ENCODE data around the gene CDC42BPA.
"Not testable (repeated sequence)": the region's sequence is repeated elsewhere in the genome, so short reads cannot be mapped to it uniquely, and the experiment has no call there.

CDC42BPA gene

DNA sequence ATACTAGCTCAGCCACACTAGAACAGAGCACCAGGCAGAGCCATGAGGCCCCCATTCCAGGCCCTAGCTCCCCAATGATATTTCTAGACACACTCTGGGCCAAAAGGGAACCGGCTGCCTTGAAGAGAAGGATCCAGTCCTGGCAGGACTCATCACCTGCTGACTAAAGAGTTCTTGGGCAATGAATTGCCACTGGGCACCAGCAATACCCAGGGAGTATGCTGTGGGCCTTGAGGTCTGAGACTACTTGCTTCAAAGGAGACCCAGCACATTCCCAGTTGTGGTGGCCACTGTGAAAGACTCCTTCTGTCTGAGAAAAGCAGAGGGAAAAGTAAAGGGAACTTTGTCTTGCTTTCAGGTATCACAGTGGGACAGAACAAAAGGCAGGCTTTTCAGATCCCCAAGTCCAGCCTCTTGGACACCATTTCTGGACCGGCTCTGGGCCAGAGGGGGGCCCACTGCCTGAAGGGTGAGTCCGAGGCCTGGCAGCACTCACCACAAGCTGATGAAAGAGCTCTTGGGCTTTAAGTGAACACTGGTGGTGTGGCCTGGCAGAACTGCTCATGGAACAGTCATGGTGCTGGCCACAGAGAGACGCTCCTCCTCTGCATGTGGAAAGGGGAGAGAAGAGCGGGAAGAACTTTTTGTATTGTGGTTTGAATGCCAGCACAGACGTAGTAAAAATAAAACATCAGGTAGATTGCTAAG is 72.5 kb downstream of the CDC42BPA start:
- TF ChIP-seq, protein P1, sequence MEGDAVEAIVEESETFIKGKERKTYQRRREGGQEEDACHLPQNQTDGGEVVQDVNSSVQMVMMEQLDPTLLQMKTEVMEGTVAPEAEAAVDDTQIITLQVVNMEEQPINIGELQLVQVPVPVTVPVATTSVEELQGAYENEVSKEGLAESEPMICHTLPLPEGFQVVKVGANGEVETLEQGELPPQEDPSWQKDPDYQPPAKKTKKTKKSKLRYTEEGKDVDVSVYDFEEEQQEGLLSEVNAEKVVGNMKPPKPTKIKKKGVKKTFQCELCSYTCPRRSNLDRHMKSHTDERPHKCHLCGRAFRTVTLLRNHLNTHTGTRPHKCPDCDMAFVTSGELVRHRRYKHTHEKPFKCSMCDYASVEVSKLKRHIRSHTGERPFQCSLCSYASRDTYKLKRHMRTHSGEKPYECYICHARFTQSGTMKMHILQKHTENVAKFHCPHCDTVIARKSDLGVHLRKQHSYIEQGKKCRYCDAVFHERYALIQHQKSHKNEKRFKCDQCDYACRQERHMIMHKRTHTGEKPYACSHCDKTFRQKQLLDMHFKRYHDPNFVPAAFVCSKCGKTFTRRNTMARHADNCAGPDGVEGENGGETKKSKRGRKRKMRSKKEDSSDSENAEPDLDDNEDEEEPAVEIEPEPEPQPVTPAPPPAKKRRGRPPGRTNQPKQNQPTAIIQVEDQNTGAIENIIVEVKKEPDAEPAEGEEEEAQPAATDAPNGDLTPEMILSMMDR (conservative IDR thresholded peaks at IDR 0.05; ENCODE audit: control insufficient read depth, insufficient read depth, low read depth, low read length) = no peak
- DNase-seq (ENCODE audit: low read depth) = peak; percentile 70
- no peak overlapping the region for H3K4me3 ChIP-seq (ENCODE audit: control insufficient read depth, low read depth, low read length)

- TF ChIP-seq, protein P1 (conservative IDR thresholded peaks at IDR 0.05; ENCODE audit: control insufficient read depth, insufficient read depth, low read depth, low read length) = no peak
- no peak for DNase-seq (ENCODE audit: low read depth)
- H3K4me3 ChIP-seq (ENCODE audit: control insufficient read depth, low read depth, low read length) = no peak overlapping the region
Observed at GRCh38 chr1:227244339-227245118, 73.8 kb downstream of the CDC42BPA start.

DNA sequence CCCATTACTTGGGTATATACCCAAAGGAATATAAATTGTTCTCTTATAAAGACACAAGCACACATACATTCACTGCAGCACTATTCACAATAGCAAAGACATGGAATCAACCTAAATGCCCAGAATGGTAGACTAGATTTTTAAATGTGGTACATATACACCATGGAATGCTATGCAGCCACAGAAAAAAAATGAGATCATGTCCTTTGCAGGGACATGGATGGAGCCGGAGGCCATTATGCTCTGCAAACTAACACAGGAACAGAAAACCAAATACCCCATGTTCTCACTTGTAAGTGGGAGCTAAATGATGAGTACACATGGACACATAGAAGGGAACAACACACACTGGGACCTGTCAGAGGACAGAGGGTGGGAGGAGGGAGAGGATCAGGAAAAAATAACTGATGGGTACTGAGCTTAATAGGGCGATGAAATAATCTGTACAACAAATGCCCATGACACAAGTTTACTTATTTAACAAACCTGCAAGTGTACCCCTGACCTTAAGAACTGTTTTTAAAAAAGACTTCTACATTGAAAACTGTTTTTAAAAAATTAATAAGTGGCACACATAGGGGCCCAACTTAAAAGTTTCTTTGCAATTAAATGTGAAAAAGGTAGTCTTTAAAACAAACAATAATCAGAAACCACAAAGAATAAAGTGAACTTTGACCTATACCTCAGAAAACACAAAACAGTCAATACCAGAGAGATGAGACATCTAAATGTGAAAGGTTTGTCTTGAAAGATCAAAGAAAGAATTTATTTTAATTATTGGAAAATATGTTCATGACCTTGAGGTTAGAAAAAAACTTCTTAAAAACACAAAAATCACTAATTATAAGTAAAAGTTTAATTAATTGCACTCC is 75.2 kb downstream of the CDC42BPA start:
- no peak overlapping the region for H3K4me3 ChIP-seq (ENCODE audit: control insufficient read depth, low read depth, low read length)
- DNase-seq (ENCODE audit: low read depth) = no peak
- TF ChIP-seq, protein P1 (conservative IDR thresholded peaks at IDR 0.05; ENCODE audit: control insufficient read depth, insufficient read depth, low read depth, low read length) = no peak

- TF ChIP-seq, protein P1 (conservative IDR thresholded peaks at IDR 0.05; ENCODE audit: control insufficient read depth, insufficient read depth, low read depth, low read length) = no peak
- no peak overlapping the region for H3K4me3 ChIP-seq (ENCODE audit: control insufficient read depth, low read depth, low read length)
- no peak for DNase-seq (ENCODE audit: low read depth)
Observed at GRCh38 chr1:227240983-227241382, 77.3 kb downstream of the CDC42BPA start.

DNA sequence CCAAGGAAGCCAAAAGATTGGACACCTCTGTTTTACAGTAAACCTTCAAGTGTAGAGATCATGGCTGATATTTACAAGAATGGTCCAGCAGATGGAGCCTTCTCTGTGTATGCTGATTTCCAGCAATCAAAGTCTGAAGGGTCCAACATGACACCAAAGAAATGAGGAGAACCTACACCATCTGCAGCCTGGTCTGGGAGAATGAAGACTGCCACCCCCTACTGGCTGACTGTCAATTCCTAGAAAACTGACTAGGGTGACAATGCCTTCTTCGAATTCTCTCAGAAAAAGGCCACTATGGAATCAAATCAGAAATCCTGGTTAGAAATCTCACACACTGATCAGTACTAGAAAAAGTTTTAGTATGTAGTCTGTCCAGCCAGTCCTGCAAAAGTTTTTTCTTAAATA is 83.3 kb downstream of the CDC42BPA start:
- peak; percentile 76 for DNase-seq (ENCODE audit: low read depth)
- TF ChIP-seq, protein P1 (conservative IDR thresholded peaks at IDR 0.05; ENCODE audit: control insufficient read depth, insufficient read depth, low read depth, low read length) = peak; percentile 57
- H3K4me3 ChIP-seq (ENCODE audit: control insufficient read depth, low read depth, low read length) = no peak overlapping the region

DNA sequence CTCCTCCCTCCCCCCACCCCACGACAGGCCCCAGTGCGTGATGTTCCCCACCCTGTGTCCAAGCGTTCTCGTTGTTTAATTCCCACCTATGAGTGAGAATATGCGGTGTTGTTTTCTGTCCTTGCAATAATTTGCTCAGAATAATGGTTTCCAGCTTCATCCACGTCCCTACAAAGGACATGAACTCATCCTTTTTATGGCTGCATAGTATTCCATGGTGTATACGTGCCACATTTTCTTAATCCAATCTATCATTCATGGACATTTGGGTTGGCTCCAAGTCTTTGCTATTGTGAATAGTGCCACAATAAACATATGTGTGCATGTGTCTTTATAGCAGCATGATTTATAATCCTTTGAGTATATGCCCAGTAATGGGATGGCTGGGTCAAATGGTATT is 87.2 kb downstream of the CDC42BPA start:
- H3K4me3 ChIP-seq (ENCODE audit: control insufficient read depth, low read depth, low read length); DNase-seq (ENCODE audit: low read depth): not testable (repeated sequence)
